Glomerular visceral epithelial cell (primary cell): ENCODE results near the gene RPAP2.
A peak's percentile ranks its signal among the peaks of the same experiment; 100 is the strongest.
"Not testable (repeated sequence)": the region's sequence is repeated elsewhere in the genome, so short reads cannot be mapped to it uniquely, and the experiment has no call there.

ENCODE experiments used
- DNase-seq: peaks from one replicate; pipeline ENCODE4 v3.0.0-alpha.2; 2016; ENCODE audit errors: extremely low spot score

The RPAP2 gene

GRCh38 chr1:92298573-92299476 is at the start of gene RPAP2, which contains the start of gene GLMN:
TSS of gene RPAP2 (plus strand) at chr1:92299059. CDS start at chr1:92299074, 15 bp downstream.
TSS of gene GLMN (minus strand) at chr1:92298987. CDS start at chr1:92297999, 988 bp downstream.
- peak; percentile 92 for DNase-seq

DNA sequence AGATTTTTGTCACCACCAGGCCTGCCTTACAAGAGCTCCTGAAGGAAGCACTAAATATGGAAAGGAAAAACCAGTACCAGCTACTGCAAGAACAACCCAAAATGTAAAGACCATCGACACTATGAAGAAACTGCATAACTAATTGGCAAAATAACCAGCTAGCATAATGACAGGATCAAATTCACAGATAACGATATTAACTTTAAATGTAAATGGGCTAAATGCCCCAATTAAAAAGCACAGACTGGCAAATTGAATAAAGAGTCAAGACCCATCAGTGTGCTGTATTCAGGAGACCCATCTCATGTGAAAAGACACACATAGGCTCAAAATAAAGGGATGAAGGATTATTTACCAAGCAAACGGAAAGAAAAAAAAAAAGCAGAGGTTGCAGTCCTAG is 44.1 kb upstream of the RPAP2 start:
- not testable (repeated sequence) for DNase-seq

DNA sequence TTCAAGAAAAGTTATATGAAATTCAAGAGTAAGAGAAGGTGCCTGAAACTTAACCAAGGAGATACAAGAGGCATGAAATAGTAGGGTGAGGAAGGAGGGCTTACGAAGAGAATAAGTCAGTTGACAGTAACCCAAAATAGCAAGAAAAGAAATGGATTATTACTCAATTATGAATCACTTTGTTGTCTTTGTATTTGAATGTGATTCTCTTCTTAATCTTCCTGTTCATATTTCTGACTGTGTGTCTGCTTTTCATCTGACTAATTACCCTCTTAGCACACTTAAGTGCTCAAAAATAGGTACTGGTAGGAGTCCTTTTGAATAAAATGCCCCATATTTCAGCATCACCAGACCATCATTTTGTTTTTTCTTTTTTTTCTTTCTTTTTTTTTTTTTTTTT is 39.5 kb upstream of the RPAP2 start:
- no peak for DNase-seq

- no peak for DNase-seq
These were observed 36.3 kb upstream of the RPAP2 start for GRCh38 chr1:92262516-92262915.

DNA sequence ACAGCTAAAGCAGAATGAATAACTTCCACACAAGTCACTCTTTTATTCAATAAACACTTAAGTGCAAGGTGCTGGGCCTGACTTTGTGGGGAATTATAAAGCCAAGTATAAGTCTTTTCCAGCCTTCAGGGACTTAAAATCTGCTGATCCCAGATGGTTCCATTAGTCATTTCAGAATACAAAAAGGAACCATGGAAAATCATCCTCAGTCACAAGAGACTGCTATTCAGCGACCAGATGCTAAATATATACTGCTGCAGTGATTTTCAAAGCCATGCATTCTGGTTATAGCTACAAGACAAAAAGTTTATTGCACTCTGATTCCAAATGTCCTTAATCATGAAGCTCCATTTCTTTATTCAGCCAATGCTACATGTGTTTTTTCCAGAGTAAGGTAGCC is 25.8 kb upstream of the RPAP2 start:
- DNase-seq: no peak

GRCh38 chr1:92274939-92275338 is 23.9 kb upstream of the RPAP2 start:
- DNase-seq: peak; percentile 28

- DNase-seq: no peak
These were observed 22.8 kb upstream of the RPAP2 start for GRCh38 chr1:92276082-92276481.

- DNase-seq: no peak
These were observed 21.6 kb upstream of the RPAP2 start for GRCh38 chr1:92277105-92277723.

- DNase-seq: not testable (repeated sequence)
These were observed 19.1 kb upstream of the RPAP2 start for GRCh38 chr1:92279781-92280180.

- not testable (repeated sequence) for DNase-seq
These were observed 17.4 kb upstream of the RPAP2 start for GRCh38 chr1:92281411-92281810.

- peak; percentile 51 for DNase-seq
These were observed 7.4 kb upstream of the RPAP2 start for GRCh38 chr1:92291372-92291999.

- DNase-seq: no peak
These were observed 666 bp upstream of the RPAP2 start for GRCh38 chr1:92298213-92298572.

DNA sequence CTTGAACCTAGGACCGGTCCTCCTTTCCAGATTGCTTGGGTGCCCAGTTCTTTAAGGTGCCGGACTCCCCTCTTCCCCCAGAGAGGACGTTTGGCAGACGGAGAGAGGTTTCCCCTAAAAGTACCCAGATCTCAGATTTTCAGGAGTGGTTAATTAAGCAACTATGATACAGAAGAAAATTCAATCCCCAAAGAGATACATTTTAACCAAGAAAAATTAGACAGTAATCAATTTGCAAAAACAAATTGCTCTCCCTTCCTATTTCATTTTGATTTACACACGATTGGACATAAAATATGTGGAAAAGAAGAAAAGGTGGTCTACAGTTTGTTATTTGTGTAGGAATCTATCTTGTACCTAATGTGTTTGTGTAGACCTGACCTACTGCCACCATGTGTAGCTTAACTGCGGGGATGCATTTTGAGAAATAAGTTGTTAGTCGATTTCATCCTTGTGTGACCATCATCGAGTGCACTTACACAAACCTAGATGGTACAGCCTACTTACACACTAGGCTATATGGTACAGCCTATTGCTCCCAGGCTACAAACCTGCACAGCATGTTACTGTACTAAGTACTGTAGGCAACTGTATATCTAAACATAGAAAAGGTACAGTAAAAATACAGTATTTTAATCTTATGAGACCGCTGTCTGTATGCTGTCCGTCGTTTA is 755 bp downstream of the RPAP2 start:
- peak; percentile 6 for DNase-seq

- DNase-seq: no peak
These were observed 2.2 kb downstream of the RPAP2 start for GRCh38 chr1:92301021-92301420.

DNA sequence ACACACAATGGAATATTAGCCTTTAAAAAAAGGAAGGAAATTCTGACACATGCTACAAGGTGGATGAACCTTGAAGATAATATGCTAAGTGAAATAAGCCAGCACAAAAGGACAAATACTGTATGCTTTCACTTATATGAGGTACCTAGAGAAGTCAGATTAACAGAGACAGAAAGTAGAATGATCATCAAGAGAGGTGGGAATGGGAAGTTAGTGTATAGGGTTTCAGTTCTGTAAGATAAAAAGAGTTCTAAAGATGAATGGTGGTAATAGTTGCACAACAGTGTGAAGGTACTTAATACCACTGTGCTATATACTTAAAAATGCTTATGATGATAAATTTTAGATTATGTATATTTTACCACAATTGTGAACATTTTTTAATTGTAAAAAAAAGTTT is 7.2 kb downstream of the RPAP2 start:
- no peak for DNase-seq

- no peak for DNase-seq
These were observed 9.1 kb downstream of the RPAP2 start for GRCh38 chr1:92307980-92308379.

DNA sequence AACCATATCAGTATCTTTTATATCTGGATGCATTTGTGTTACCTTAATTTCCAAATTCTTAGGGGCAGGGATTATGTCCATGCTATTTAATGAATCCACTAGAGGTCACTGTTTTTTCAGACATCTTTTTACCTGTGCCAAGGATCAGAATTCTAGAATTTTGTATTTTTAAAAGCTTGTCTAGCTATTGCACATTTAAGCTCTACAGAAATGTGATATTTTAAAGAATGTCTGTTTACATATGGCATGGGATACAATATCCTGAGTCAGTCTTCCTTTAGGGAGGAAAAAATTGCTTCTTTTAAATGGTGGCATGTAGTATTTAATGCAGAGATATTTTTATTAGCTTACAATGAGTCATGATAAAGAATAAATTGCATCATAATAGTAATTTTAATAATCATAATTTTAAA is 11.3 kb downstream of the RPAP2 start:
- peak; percentile 18 for DNase-seq

DNA sequence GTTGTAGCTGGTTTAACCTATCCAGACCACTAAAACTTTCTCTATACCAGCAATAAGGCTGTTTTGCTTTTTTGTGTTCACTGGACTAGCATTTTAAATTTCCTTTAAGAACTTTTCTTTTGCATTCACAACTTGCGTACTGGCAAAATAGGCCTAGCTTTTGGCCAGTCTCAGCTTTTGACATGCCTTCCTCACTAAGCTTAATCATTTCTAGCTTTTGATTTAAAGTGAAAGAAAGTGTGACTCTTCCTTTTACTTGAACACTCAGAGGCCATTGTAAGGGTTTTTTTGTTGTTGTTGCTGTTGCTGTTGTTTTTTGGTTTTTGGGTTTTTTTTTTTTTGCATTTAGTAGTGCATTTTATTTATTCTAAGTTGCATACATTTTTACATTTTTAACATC is 15.2 kb downstream of the RPAP2 start:
- DNase-seq: no peak

DNA sequence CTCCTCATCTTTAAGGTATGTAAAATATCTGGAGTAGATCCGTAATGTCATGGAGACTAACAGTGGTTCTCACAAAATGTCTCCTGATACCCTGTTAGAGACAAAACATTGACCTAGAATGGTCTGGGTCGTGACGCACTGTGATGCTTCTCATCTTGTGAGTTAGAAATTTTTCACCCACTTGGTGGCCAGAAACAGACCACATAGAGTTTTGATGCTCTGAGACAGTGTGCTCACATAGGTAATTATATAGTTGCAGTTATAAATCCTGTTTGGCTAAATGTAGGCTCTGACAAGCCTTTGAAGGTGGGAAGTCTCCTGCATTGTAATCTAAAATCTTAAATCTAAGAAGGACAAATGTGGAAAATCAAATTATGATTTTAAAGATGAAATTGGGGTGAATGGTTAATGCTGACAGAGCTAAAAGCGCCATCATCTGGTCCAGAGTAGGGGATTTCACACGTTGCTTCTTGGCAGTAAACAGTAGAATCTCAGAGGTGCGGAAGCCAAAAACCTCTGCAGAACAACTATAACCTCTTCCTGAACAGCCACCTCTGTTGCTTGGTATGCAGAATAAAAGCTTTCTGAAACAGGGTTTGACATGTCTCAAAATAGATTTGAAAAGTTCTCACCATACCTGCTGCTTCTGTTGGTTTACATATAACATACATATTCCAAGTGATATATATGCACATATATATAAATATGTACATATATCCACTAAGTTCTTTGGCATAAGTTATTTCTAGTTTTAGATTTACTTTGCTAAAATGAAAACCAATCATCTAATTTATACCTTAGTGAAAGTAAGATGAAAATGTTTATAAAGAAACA is 17.1 kb downstream of the RPAP2 start:
- DNase-seq: no peak

GRCh38 chr1:92317836-92318493 is 19.1 kb downstream of the RPAP2 start:
- DNase-seq: no peak
